Measurements from ENCODE around the gene DHRS12.

Gene DHRS12

DNA sequence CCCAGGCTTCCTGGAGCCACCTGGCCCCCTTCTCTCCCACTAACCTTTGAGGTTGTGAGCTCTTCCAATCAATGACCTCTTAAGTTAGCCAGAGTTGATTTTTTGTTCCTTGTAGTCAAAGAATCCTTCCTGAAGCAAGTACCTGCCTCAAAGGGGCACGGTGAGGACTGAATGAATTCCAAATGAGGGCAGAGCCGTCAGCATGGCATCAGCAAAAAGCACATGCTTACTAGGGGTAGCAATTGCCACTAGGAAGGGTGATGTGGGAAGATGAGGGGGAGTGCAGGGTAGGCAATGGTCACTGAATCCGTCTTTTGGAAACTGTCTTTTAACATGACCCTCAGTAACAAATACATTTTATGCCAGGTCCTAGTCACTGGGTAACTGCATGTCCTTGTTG is 15.6 kb upstream of the DHRS12 start:
- H3K27me3 ChIP-seq (ENCODE audit: insufficient read depth, poor library complexity, severe bottlenecking), result no peaks in the 10 kb centered on the region
- DNase-seq (ENCODE audit: low spot score) (no peak), ATAC-seq (ENCODE audit: low read depth) (no peak)
- no peak for TF ChIP-seq CTCF (IDR thresholded peaks at IDR 0.05; ENCODE audit: poor library complexity, severe bottlenecking)
- peaks cover 8% of the 10 kb centered on the region for H3K4me1 ChIP-seq (ENCODE audit: insufficient read depth, poor library complexity, severe bottlenecking)
- no peak overlapping the region for H3K27ac ChIP-seq (ENCODE audit: poor library complexity, severe bottlenecking)
- no peaks in the 10 kb centered on the region for H3K9me3 ChIP-seq (ENCODE audit: severe bottlenecking)
- no peaks in the 10 kb centered on the region for H3K36me3 ChIP-seq (ENCODE audit: low read depth)
- no peak overlapping the region for H3K4me3 ChIP-seq (ENCODE audit: severe bottlenecking)

- ATAC-seq (ENCODE audit: low read depth), result no peak
- Histone ChIP-seq H3K4me3 (ENCODE audit: severe bottlenecking) (no peak overlapping the region), H3K27ac (ENCODE audit: poor library complexity, severe bottlenecking) (no peak overlapping the region)
Measured at GRCh38 chr13:51818781-51819511, 15.0 kb upstream of the DHRS12 start.

DNA sequence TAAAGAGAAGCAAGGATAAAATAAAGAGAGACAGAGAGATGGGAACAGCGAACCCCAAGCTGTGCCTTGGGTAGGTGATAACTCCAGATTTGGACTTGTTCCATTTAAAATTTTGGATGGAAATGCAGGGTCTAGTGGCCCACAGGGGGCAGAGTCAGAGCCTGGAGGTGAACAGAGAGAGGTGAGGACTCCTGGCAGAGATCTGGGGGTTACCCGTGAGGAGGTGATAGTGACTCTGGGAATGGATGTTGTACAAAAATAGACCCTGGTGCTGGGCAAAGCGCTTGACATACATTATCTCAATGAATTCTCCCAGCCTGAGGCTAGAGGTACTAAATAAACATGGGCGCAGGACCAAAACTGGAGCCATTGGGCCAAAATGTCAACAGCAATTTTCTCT is 14.3 kb upstream of the DHRS12 start:
- peaks cover 8% of the 10 kb centered on the region for H3K4me1 ChIP-seq (ENCODE audit: insufficient read depth, poor library complexity, severe bottlenecking)
- H3K9me3 ChIP-seq (ENCODE audit: severe bottlenecking), result no peaks in the 10 kb centered on the region

More at GRCh38 chr13:51818781-51819511, 15.0 kb upstream of the DHRS12 start:
- H3K9me3 ChIP-seq (ENCODE audit: severe bottlenecking), result no peaks in the 10 kb centered on the region
- peaks cover 8% of the 10 kb centered on the region for H3K4me1 ChIP-seq (ENCODE audit: insufficient read depth, poor library complexity, severe bottlenecking)
- DNase-seq (ENCODE audit: low spot score), result no peak
- H3K27me3 ChIP-seq (ENCODE audit: insufficient read depth, poor library complexity, severe bottlenecking), result no peaks in the 10 kb centered on the region
- H3K36me3 ChIP-seq (ENCODE audit: low read depth), result no peaks in the 10 kb centered on the region
- no peak for TF ChIP-seq CTCF (IDR thresholded peaks at IDR 0.05; ENCODE audit: poor library complexity, severe bottlenecking)

GRCh38 chr13:51817717-51818116 is 13.8 kb upstream of the DHRS12 start:
- Histone ChIP-seq H3K9me3 (ENCODE audit: severe bottlenecking) (no peaks in the 10 kb centered on the region), H3K36me3 (ENCODE audit: low read depth) (no peaks in the 10 kb centered on the region), H3K4me1 (ENCODE audit: insufficient read depth, poor library complexity, severe bottlenecking) (peaks cover 8% of the 10 kb centered on the region), H3K4me3 (ENCODE audit: severe bottlenecking) (no peak overlapping the region), H3K27ac (ENCODE audit: poor library complexity, severe bottlenecking) (no peak overlapping the region), H3K27me3 (ENCODE audit: insufficient read depth, poor library complexity, severe bottlenecking) (no peaks in the 10 kb centered on the region)
- ATAC-seq (ENCODE audit: low read depth) (no peak), DNase-seq (ENCODE audit: low spot score) (no peak)
- TF ChIP-seq CTCF (IDR thresholded peaks at IDR 0.05; ENCODE audit: poor library complexity, severe bottlenecking), result no peak

More for the DNA sequence above, 14.3 kb upstream of the DHRS12 start:
- Histone ChIP-seq H3K27me3 (ENCODE audit: insufficient read depth, poor library complexity, severe bottlenecking) (no peaks in the 10 kb centered on the region), H3K27ac (ENCODE audit: poor library complexity, severe bottlenecking) (no peak overlapping the region), H3K36me3 (ENCODE audit: low read depth) (no peaks in the 10 kb centered on the region), H3K4me3 (ENCODE audit: severe bottlenecking) (no peak overlapping the region)
- no peak for DNase-seq (ENCODE audit: low spot score)
- ATAC-seq (ENCODE audit: low read depth), result no peak
- no peak for TF ChIP-seq CTCF (IDR thresholded peaks at IDR 0.05; ENCODE audit: poor library complexity, severe bottlenecking)

DNA sequence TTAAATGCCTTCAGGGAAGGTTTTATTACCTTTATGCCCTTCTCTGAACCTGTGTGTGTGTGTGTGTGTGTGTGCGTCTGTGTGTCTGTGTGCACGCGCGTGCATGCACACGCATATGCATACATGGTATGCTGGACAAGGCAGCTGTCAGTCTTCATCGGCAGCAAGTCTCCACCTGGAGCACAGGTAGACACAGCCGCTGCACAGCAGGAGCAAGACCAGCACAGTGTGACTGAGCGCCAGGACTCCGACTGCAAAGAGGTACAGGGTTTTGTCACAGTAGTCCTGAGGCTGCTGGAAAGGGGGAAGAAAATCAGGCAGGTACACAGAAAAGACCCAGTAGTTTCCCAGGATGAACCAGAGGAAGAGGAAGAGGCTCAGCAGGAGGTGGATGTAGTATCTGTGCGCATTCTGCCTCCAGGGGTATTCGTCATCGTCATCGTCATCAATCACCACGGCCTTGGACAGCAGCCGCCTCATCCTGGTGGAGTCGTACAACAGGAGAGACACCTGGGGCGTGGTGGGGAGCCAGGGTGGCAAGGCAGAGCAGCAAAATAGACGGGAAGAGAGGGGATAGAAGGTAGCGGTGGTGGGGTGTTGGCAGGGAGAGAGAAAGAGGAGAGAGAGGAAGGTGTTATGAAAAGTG is 12.8 kb upstream of the DHRS12 start:
- H3K4me3 ChIP-seq (ENCODE audit: severe bottlenecking), result no peak overlapping the region
- TF ChIP-seq CTCF (IDR thresholded peaks at IDR 0.05; ENCODE audit: poor library complexity, severe bottlenecking), result no peak
- no peaks in the 10 kb centered on the region for H3K9me3 ChIP-seq (ENCODE audit: severe bottlenecking)
- H3K27ac ChIP-seq (ENCODE audit: poor library complexity, severe bottlenecking), result no peak overlapping the region
- peak; percentile 79 for ATAC-seq (ENCODE audit: low read depth)
- no peak for DNase-seq (ENCODE audit: low spot score)
- H3K27me3 ChIP-seq (ENCODE audit: insufficient read depth, poor library complexity, severe bottlenecking), result no peaks in the 10 kb centered on the region
- no peaks in the 10 kb centered on the region for H3K36me3 ChIP-seq (ENCODE audit: low read depth)
- H3K4me1 ChIP-seq (ENCODE audit: insufficient read depth, poor library complexity, severe bottlenecking), result peaks cover 8% of the 10 kb centered on the region

All from RWPE2 (cell line).